Ovary (tissue), 9 donors: ENCODE results near the gene CD70. TPM values are rescaled to one million over a fixed set of nuclear protein-coding genes. Genes with fewer than 3 reads are reported as not detected.

Source experiments
- polyA plus RNA-seq, 2 donors: library from polyadenylated mRNA; stranded (reverse); fragments of 200-250 nt in 1 of 2; fragments of 350-450 nt in 1 of 2; fragmentation: Illumina TruSeq in 1 of 2; extraction: RNeasy Lipid Tissue Mini Kit (QIAGEN cat#74804) in 1 of 2; gene quantifications; one replicate each; pipeline ENCODE4 v1.2.3, GENCODE V29; 2013 to 2014
- small RNA-seq: library from RNA; depleted of rRNA; stranded (forward); fragments of <200 nt; gene quantifications from one replicate; pipeline ENCODE3, GENCODE V24; 2016
- total RNA-seq, 7 donors: library from RNA; depleted of rRNA in 2 of 7; stranded (reverse); fragments of >200 nt in 2 of 7; fragmentation: NEBNext Ultra II Directional in 3 of 7; extraction: Animal tissue kit (Norgen Biotek cat#: 25700) in 3 of 7; gene quantifications; one replicate each; pipeline versions ENCODE4 v1.1.0 to v1.2.4, GENCODE V29; 2016 to 2023
- donor health status: DM: no; HTN: no; CAD: no; lungs with moderate emphysema.
- donor health status: DM: no; HTN: no; CAD: no.
- donor health status: Bipolar disorder and iron deficiency.
- donor health status: DM: yes; HTN: yes; CAD: no.
- donor health status: DM: no; HTN: no; CAD: no.
- donor health status: DM: yes; HTN: yes; CAD: no.

CD70 gene
- total and polyA plus RNA-seq, 9 donors = 0.31 TPM; not detected in 8

Small RNA genes lying within 50 kb of the gene (small RNA-seq; reads per million reads assigned to genes)
- not detected for gene RF00019

Other genes starting within 250 kb of the CD70 start
- 10 to 100 TPM; 43.2 to 78.8 (median 54.1) TPM for gene CLPP, start 229.6 kb downstream of the CD70 start, total RNA-seq
- gene CLPP, start 229.6 kb downstream of the CD70 start, polyA plus RNA-seq = 10 to 100 TPM; 12.9 to 46.1 TPM
- gene ALKBH7, start 218.4 kb downstream of the CD70 start, total RNA-seq = 100 to 1,000 TPM in 3 of 7 donors, 10 to 100 TPM in 4; 66.7 to 118 (median 99.0) TPM
- gene ALKBH7, start 218.4 kb downstream of the CD70 start, polyA plus RNA-seq = 10 to 100 TPM in 1 of 2 donors, under 1 TPM in 1; 0.55 to 80.8 TPM
- 1 to 10 TPM in 6 of 7 donors, under 1 TPM in 1; 0.72 to 2.8 (median 2.0) TPM for gene PSPN, start 215.2 kb downstream of the CD70 start, total RNA-seq
- 1 to 10 TPM; 1.2 TPM for gene PSPN, start 215.2 kb downstream of the CD70 start, polyA plus RNA-seq
- gene GTF2F1, start 198.0 kb downstream of the CD70 start, total RNA-seq = 10 to 100 TPM; 41.2 to 95.0 (median 65.7) TPM
- 10 to 100 TPM; 66.9 to 91.5 TPM for gene GTF2F1, start 198.0 kb downstream of the CD70 start, polyA plus RNA-seq
- gene KHSRP, start 166.3 kb downstream of the CD70 start, total RNA-seq = 100 to 1,000 TPM in 5 of 7 donors, 10 to 100 TPM in 2; 56.2 to 260 (median 253) TPM
- gene KHSRP, start 166.3 kb downstream of the CD70 start, polyA plus RNA-seq = 100 to 1,000 TPM; 104 to 160 TPM
- gene SLC25A41, start 157.4 kb downstream of the CD70 start, total RNA-seq = under 1 TPM in 3 of 7 donors, not detected in 4; 0.20 to 0.52 (median 0.43) TPM
- gene SLC25A41, start 157.4 kb downstream of the CD70 start, polyA plus RNA-seq = under 1 TPM in 1 of 2 donors, not detected in 1; 0.38 TPM
- 10 to 100 TPM; 26.7 to 71.3 (median 43.8) TPM for gene SLC25A23, start 131.4 kb downstream of the CD70 start, total RNA-seq
- gene SLC25A23, start 131.4 kb downstream of the CD70 start, polyA plus RNA-seq = 10 to 100 TPM; 30.0 to 74.0 TPM
- gene CRB3, start 126.9 kb downstream of the CD70 start, total RNA-seq = 10 to 100 TPM in 1 of 7 donors, 1 to 10 TPM in 3, under 1 TPM in 2, not detected in 1; 0.52 to 30.1 (median 2.0) TPM
- under 1 TPM in 1 of 2 donors, not detected in 1; 0.33 TPM for gene CRB3, start 126.9 kb downstream of the CD70 start, polyA plus RNA-seq
- 1 to 10 TPM in 3 of 7 donors, under 1 TPM in 4; 0.72 to 2.3 (median 1.00) TPM for gene DENND1C, start 109.4 kb downstream of the CD70 start, total RNA-seq
- gene DENND1C, start 109.4 kb downstream of the CD70 start, polyA plus RNA-seq = 1 to 10 TPM in 1 of 2 donors, under 1 TPM in 1; 0.63 to 1.2 TPM
- 1 to 10 TPM in 3 of 7 donors, under 1 TPM in 2, not detected in 2; 0.88 to 6.4 (median 3.2) TPM for gene TUBB4A, start 88.8 kb downstream of the CD70 start, total RNA-seq
- gene TUBB4A, start 88.8 kb downstream of the CD70 start, polyA plus RNA-seq = 10 to 100 TPM in 1 of 2 donors, under 1 TPM in 1; 0.92 to 47.1 TPM
- gene TNFSF9, start 60.1 kb downstream of the CD70 start, total RNA-seq = 1 to 10 TPM in 1 of 7 donors, under 1 TPM in 5, not detected in 1; 0.12 to 1.1 (median 0.44) TPM
- gene TNFSF9, start 60.1 kb downstream of the CD70 start, polyA plus RNA-seq = under 1 TPM; 0.10 to 0.17 TPM
- 1 to 10 TPM in 6 of 7 donors, under 1 TPM in 1; 0.58 to 9.3 (median 3.7) TPM for gene TNFSF14, start 79.0 kb upstream of the CD70 start, total RNA-seq
- 1 to 10 TPM; 1.4 to 1.5 TPM for gene TNFSF14, start 79.0 kb upstream of the CD70 start, polyA plus RNA-seq
- gene C3, start 129.5 kb upstream of the CD70 start, total RNA-seq = 1,000 to 10,000 TPM in 4 of 7 donors, 100 to 1,000 TPM in 3; 130 to 3,887 (median 1,173) TPM
- gene C3, start 129.5 kb upstream of the CD70 start, polyA plus RNA-seq = 1,000 to 10,000 TPM in 1 of 2 donors, 100 to 1,000 TPM in 1; 430 to 1,351 TPM
- gene GPR108, start 146.4 kb upstream of the CD70 start, total RNA-seq = 10 to 100 TPM; 57.6 to 76.6 (median 61.0) TPM
- gene GPR108, start 146.4 kb upstream of the CD70 start, polyA plus RNA-seq = 10 to 100 TPM; 34.0 to 69.9 TPM
- 100 to 1,000 TPM in 4 of 7 donors, 10 to 100 TPM in 3; 57.3 to 149 (median 120) TPM for gene TRIP10, start 148.5 kb upstream of the CD70 start, total RNA-seq
- gene TRIP10, start 148.5 kb upstream of the CD70 start, polyA plus RNA-seq = 100 to 1,000 TPM in 1 of 2 donors, 10 to 100 TPM in 1; 98.7 to 106 TPM
- gene SH2D3A, start 176.3 kb upstream of the CD70 start, total RNA-seq = 10 to 100 TPM in 1 of 7 donors, 1 to 10 TPM in 4, under 1 TPM in 2; 0.18 to 18.3 (median 1.6) TPM
- gene SH2D3A, start 176.3 kb upstream of the CD70 start, polyA plus RNA-seq = under 1 TPM in 1 of 2 donors, not detected in 1; 0.25 TPM
- gene VAV1, start 181.6 kb upstream of the CD70 start, total RNA-seq = 1 to 10 TPM in 5 of 7 donors, under 1 TPM in 2; 0.71 to 5.0 (median 2.0) TPM
- 1 to 10 TPM; 1.1 to 3.6 TPM for gene VAV1, start 181.6 kb upstream of the CD70 start, polyA plus RNA-seq